ENCODE results near the gene SULT4A1. TPM values are rescaled to one million over a fixed set of nuclear protein-coding genes. Genes with fewer than 3 reads are reported as not detected.

The SULT4A1 gene
- total and polyA plus RNA-seq, 9 of the 15 experiments (the other 6 are each of a cell fraction or from before 2014, with no cell fraction given) = 0.03 to 0.20 (median 0.09) TPM; not detected in 3

DNA sequence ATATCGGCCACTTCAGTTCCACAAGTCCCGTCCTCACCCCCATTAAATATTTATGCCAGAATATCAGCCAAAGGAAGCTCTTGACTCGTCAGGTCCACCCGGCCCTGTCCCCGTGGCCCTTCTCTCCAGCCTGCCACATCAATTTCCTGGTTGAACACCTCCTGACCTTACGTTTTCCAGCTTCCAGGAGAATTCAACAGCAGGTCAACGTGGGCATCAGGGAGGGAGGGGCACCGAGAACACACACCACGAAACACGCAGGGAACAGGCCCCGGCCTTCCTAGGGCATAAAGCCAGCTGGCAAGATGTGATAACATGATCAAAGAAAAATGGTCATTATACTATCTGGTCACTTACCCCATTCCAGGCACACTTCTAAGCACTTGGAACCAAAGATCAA is 15.3 kb downstream of the SULT4A1 start:
- H3K9me3 ChIP-seq (replicated peaks; ENCODE audit: control insufficient read depth, insufficient read depth, low read depth, low read length) = no peaks in the 10 kb centered on the region
- no peak overlapping the region for H2AFZ ChIP-seq (ENCODE audit: low read depth, low read length)
- no peaks in the 10 kb centered on the region for H3K36me3 ChIP-seq (ENCODE audit: control insufficient read depth, insufficient read depth, low read length)
- no TSS peak for BruUV-seq (replicated peaks)
- H4K20me1 ChIP-seq (replicated peaks; ENCODE audit: control insufficient read depth, insufficient read depth, low read length) = no peaks in the 10 kb centered on the region
- in situ Hi-C loops (cut with MboI) = no loop called here
- H3K9ac ChIP-seq (ENCODE audit: insufficient read depth in 1 of 2, low read depth in 2 of 2, low read length in 2 of 2) = no peak overlapping the region
- no peak overlapping the region for H3K4me2 ChIP-seq (ENCODE audit: insufficient read depth, low read length)
- H3K4me1 ChIP-seq (replicated peaks in 1 of 2; ENCODE audit: control insufficient read depth in 2 of 2, insufficient read depth in 2 of 2, low read length in 2 of 2) = no peaks in the 10 kb centered on the region; a peak in 1 of 5 replicates
- no peak overlapping the region for H3K27ac ChIP-seq (ENCODE audit: extremely low read depth, low read depth, low read length)
- no peak overlapping the region for H3K4me3 ChIP-seq
- no peaks in the 10 kb centered on the region for H3K9me1 ChIP-seq (ENCODE audit: control insufficient read depth, insufficient read depth, low read length)
- ChIA-PET POLR2A (no interaction called here), CTCF (ENCODE audit: low intra/inter-chr PET ratio) (no interaction called here)
- DNase-seq (ENCODE audit: extremely low read depth in 1 of 4, low spot score in 3 of 4) (no peak), ATAC-seq (no peak), FAIRE-seq (no peak)
- H3K27me3 ChIP-seq (ENCODE audit: control insufficient read depth in 2 of 2, insufficient read depth in 2 of 2, low read length in 2 of 2) = peaks cover 9 to 38% of the 10 kb centered on the region in 2 experiments; a peak in 4 of 5 replicates
- intact Hi-C loops (cut with micrococcal nuclease) = no loop called here
- WGBS (ENCODE audit: insufficient coverage, low coverage, missing lambda C conversion rate) = 0% methylated on average over 7 of the region's 11 CpGs
- no peaks in the 10 kb centered on the region for H3K79me2 ChIP-seq (ENCODE audit: control insufficient read depth, insufficient read depth, low read length)
- TF ChIP-seq HSF4 (CRISPR knock-in tag; IDR thresholded peaks at IDR 0.05; ENCODE audit: borderline replicate concordance) (no peak), SRSF9 (IDR thresholded peaks at IDR 0.05; ENCODE audit: borderline replicate concordance, low read depth, low read length) (no peak), TEAD2 (tag; IDR thresholded peaks at IDR 0.05) (no peak), ERF (CRISPR knock-in tag; IDR thresholded peaks at IDR 0.05) (no peak), FOS (IDR thresholded peaks at IDR 0.05; ENCODE audit: extremely low read depth, insufficient read length) (no peak), TAF7 (tag; IDR thresholded peaks at IDR 0.05) (no peak), CBX3 (IDR thresholded peaks at IDR 0.05; ENCODE audit: borderline replicate concordance in 1 of 2, low read length in 2 of 2) (no peak), BMI1 (IDR thresholded peaks at IDR 0.05; ENCODE audit: low read length) (no peak), MLLT1 (IDR thresholded peaks at IDR 0.05) (no peak)
- TF ChIP-seq, protein P1, sequence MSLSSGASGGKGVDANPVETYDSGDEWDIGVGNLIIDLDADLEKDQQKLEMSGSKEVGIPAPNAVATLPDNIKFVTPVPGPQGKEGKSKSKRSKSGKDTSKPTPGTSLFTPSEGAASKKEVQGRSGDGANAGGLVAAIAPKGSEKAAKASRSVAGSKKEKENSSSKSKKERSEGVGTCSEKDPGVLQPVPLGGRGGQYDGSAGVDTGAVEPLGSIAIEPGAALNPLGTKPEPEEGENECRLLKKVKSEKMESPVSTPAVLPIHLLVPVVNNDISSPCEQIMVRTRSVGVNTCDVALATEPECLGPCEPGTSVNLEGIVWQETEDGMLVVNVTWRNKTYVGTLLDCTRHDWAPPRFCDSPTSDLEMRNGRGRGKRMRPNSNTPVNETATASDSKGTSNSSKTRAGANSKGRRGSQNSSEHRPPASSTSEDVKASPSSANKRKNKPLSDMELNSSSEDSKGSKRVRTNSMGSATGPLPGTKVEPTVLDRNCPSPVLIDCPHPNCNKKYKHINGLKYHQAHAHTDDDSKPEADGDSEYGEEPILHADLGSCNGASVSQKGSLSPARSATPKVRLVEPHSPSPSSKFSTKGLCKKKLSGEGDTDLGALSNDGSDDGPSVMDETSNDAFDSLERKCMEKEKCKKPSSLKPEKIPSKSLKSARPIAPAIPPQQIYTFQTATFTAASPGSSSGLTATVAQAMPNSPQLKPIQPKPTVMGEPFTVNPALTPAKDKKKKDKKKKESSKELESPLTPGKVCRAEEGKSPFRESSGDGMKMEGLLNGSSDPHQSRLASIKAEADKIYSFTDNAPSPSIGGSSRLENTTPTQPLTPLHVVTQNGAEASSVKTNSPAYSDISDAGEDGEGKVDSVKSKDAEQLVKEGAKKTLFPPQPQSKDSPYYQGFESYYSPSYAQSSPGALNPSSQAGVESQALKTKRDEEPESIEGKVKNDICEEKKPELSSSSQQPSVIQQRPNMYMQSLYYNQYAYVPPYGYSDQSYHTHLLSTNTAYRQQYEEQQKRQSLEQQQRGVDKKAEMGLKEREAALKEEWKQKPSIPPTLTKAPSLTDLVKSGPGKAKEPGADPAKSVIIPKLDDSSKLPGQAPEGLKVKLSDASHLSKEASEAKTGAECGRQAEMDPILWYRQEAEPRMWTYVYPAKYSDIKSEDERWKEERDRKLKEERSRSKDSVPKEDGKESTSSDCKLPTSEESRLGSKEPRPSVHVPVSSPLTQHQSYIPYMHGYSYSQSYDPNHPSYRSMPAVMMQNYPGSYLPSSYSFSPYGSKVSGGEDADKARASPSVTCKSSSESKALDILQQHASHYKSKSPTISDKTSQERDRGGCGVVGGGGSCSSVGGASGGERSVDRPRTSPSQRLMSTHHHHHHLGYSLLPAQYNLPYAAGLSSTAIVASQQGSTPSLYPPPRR (CRISPR knock-in tag; IDR thresholded peaks at IDR 0.05; ENCODE audit: borderline replicate concordance) = no peak
- TF ChIP-seq, protein P2, sequence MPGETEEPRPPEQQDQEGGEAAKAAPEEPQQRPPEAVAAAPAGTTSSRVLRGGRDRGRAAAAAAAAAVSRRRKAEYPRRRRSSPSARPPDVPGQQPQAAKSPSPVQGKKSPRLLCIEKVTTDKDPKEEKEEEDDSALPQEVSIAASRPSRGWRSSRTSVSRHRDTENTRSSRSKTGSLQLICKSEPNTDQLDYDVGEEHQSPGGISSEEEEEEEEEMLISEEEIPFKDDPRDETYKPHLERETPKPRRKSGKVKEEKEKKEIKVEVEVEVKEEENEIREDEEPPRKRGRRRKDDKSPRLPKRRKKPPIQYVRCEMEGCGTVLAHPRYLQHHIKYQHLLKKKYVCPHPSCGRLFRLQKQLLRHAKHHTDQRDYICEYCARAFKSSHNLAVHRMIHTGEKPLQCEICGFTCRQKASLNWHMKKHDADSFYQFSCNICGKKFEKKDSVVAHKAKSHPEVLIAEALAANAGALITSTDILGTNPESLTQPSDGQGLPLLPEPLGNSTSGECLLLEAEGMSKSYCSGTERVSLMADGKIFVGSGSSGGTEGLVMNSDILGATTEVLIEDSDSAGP (CRISPR knock-in tag; IDR thresholded peaks at IDR 0.05) = no peak
- TF ChIP-seq, protein P3, sequence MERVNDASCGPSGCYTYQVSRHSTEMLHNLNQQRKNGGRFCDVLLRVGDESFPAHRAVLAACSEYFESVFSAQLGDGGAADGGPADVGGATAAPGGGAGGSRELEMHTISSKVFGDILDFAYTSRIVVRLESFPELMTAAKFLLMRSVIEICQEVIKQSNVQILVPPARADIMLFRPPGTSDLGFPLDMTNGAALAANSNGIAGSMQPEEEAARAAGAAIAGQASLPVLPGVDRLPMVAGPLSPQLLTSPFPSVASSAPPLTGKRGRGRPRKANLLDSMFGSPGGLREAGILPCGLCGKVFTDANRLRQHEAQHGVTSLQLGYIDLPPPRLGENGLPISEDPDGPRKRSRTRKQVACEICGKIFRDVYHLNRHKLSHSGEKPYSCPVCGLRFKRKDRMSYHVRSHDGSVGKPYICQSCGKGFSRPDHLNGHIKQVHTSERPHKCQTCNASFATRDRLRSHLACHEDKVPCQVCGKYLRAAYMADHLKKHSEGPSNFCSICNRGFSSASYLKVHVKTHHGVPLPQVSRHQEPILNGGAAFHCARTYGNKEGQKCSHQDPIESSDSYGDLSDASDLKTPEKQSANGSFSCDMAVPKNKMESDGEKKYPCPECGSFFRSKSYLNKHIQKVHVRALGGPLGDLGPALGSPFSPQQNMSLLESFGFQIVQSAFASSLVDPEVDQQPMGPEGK (CRISPR knock-in tag; IDR thresholded peaks at IDR 0.05; ENCODE audit: borderline replicate concordance) = no peak
